CD4-positive, alpha-beta T cell treated with Interleukin-15 for 1 hour (primary cell): Measurements from ENCODE around the gene C3orf70.
"Not testable (repeated sequence)": the region's sequence is repeated elsewhere in the genome, so short reads cannot be mapped to it uniquely, and the experiment has no call there.

ENCODE experiments used
- DNase-seq: peaks from one replicate; pipeline ENCODE4 v3.0.0-alpha.2; 2020

The C3orf70 gene

DNA sequence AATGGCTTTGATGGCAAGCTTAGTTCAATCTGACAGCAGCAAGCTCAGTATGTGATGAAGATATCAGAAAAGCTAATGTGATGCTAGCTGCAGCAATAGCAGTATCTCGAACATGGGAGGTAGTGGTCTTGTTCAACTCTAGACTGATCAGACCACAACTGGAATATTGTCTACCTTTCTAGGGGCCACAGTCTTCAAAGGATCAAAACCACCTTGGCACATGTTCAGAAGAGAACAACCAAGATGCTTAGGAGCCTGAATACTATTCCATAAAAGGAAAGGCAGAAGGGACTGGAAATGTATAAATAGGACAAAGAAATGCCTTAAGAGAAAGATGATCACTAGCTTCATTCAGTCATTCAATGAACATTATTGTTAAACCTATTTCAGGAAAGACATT, 2.3 kb downstream of the C3orf70 start:
- no peak for DNase-seq

DNA sequence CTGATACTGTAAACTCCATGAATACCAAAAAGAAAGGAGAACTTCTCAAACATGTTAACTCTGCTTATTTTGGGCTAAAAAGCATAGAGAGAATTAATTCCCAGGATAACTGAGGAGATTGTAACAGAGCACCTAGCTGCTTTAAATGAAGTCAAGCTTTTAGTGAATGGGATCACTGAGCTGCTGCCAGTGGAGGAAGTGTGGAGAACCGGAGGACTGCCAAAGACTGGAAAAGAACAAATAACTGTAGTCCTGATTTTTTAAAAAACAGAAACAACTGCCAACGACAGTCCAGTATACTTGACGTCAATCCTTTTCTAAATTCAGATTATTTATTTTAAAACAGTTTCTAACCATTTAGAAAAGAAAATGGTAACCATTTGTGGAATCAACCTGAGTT, 3.3 kb downstream of the C3orf70 start:
- no peak for DNase-seq

DNA sequence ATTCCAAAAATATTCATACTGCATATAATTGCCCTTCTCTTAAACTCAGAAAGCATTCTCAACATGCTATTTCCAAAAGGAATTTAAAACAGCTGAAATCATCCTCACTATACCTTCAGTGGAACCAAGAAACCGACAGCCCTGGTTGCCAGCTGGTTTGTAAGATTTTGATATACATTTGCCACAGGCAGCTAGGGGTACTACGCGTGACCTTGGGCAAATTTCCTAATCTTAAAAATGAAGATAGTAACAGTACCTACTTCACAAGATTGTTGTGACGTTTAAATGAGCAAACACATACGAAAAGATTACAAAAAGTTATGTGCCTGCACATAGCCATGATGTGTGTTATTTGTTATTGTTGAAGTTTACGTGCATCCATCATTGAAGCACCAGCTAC, 7.3 kb downstream of the C3orf70 start:
- no peak for DNase-seq

DNA sequence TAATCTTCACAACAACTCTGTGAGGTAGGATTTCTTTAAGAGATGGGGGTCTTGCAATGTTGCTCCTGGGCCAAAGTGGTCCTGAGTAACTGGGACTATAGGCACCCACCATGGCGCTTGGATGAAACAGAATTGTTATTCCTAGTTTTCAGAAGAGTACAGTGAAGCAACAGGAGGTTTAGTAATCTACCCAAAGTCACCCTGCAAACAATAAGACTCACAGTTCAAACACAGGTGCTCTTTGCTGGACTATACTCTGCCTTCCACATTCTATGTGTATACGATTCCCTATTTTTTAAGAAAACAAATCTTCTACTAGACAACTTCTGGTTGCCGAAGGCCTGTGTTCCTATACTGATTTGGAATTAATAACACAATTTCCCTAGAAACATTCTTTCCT, 8.1 kb downstream of the C3orf70 start:
- DNase-seq: no peak

DNA sequence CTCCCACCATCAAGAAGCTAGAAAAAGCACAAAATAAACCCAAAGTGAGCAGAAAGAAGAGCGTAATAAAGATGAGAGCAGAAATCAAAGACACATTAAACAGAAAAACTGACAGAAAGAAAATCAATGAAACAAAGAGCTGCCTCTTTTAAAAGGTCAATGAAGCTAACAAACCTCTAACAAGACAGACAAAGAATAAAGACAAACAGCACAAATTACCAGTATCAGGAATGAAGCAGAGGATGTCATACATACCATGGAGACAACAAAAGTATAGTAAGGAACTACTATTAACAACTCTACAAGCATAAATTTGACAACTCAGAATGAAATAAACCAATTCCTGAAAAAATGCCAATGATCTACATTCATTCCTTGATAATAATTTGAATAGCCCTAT, 15.0 kb downstream of the C3orf70 start:
- DNase-seq: no peak

DNA sequence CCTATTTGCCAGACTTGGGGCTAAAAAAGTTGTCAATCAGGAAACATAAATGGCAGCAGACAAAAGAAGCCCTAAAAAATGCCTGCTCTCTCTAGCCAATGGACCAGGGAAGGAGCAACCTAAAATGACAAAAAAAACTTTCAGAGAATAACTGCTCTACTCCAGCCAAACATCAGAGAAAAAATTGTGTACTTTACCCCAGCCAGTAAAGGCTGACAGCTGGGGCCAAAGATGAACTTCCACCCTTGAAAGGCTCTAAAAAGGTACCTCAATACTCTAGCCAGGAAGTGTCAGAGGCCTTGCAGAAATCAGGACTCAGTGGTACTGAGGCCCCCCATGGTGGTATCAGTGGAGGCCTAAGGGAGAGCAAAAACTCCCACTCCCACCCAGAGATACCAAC, 18.4 kb downstream of the C3orf70 start:
- no peak for DNase-seq

DNA sequence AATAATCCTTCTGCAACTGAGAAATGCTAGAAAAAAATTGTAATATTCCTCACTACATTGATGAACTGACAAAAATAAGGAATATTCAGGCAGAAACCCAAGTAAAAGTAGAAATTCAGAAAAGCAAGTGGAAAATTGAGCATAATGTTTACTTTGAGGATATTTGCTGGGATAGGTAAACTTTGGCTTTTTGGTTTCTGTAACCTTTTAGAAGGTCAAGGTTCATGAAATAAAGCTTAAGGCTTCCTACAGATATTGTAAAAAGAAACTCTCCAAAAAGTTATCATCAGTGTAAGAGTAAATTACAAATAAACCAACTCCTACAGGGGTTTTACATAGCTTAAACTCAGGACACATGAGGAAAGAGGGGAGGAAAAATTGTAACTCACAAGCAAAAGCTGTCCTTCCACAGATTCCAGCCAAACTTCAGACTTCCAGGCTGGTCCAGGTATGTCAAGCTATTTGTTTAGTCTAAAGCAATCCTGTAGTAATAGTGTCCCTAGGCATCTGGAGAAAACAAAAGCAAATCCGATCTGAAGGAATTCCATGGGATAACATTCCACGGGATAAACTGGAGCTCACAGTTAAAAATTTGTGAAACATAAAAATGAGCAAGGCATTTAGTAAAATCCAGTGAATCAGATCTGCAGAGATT, 21.1 kb downstream of the C3orf70 start:
- DNase-seq: no peak

DNA sequence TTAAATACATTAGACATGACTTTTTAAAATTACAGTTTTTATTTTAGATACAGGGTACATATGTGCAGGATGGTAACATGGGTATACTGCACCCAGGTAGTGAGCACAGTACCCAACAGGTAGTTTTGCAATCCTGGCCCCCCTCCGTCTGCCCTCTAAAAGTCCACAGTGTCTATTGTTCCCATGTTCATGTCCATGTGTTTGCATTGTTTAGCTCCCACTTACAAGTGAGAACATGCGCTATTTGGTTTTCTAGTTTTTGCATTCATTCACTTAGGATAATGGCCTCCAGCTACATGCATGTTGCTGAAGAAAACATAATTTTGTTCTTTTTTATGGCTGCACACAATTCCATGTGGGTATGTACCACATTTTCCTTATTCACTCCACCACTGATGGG, 23.8 kb downstream of the C3orf70 start:
- DNase-seq: no peak

DNA sequence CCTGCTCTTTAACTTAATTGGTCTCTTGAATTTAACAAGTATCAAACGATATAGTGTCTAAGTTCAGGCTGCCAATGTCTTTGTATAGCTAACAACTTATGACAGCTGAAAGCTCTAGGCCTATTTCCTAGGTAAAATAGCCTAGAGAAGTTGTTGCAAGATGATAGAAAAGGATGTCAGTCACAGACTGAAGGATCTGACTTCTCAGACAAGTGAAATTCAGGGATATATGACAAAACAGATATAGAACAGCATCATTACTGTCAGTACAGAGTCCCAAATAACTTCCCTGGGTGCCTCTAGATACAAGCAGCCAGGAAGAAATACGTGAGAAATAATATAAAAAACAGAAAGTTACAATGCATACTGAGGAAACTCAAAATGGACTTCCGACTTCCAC, 26.7 kb downstream of the C3orf70 start:
- DNase-seq: no peak

DNA sequence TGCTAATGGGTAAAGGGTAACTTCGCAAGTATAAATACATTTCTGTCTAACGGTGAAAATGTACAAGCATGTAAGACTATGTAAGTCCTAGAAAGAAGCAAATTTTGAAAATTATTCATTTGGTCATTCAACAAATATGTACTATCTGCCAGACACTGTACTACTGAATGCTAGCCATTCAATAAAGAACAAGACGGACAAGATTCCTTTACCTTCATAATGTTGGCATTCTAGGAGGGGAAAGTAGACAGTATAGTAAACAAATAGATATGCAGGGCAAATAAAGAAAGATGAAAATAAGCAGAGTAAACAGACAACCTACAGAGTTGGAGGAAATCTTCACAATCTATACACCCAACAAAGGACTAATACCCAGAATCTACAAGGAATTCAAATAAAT, 32.7 kb downstream of the C3orf70 start:
- no peak for DNase-seq

DNA sequence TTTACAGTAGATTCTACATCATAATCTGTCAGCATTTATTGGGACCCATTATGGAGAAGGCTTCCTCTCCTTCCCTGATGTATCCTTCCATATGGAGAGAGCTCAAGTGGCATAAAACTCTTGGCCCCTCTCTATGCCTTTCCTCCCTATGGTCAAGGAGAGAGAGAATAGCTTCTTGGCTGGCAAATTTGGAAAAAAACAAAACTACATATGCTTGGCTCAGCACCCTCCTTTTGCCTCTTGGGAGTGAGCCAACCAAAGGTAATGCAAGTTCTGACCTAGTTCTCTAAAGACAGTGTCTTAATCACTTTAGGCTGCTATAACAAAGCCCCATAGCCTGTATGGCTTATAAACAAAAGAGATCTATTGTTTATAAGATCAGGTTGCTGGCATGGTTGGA, 37.5 kb downstream of the C3orf70 start:
- no peak for DNase-seq

DNA sequence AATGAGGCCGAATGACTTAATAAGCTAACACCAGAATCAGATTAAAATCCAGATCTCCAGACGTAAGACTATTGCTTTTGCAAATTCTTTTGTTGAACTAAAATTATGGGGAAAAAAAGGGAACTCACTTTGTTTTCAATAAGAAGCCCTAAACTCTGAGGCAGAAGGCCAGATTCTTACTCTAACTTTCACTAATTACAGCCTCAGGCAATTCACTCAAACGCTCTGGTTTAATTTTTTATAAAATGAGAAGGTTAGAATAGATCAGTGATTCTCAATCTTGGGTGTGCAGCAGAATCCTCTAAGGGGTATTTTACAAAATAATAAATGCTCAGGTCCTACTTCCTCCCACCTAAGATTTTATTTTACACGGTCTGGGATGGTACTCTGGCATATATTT, 38.1 kb downstream of the C3orf70 start:
- DNase-seq: no peak

DNA sequence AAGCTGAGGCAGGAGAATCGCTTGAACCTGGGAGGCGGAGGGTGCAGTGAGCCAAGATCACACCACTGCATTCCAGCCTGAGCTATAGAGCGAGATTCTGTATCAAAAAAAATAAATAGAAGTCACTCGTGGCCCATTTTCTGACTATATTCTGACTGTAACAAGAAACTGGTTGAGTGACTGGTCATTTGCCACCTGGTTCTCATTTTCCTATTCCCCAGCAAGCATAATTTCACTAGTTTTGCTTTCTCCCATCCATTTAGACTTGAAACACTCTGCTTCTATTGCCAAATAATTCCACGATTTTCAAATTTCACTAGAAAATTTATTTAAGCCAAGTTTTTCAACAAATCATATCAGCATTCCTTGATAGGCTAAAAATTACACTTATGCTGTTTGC, 40.7 kb downstream of the C3orf70 start:
- DNase-seq: no peak

DNA sequence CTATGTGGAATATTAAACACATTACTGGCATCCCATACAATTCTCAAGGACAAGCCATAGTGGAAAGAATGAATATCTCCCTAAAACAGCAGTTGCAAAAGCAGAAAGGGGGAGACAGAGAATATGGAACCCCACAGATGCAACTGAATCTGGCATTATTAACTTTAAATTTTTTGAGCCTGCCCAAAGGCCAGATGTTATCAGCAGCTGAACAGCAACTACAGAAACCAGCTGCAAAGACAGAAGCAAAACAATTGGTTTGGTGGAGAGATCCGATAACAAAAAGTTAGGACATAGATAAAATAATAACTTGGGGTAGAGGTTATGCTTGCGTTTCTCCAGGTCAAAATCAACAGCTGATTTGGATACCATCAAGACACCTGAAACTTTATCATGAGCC, 43.8 kb downstream of the C3orf70 start:
- DNase-seq: not testable (repeated sequence)

DNA sequence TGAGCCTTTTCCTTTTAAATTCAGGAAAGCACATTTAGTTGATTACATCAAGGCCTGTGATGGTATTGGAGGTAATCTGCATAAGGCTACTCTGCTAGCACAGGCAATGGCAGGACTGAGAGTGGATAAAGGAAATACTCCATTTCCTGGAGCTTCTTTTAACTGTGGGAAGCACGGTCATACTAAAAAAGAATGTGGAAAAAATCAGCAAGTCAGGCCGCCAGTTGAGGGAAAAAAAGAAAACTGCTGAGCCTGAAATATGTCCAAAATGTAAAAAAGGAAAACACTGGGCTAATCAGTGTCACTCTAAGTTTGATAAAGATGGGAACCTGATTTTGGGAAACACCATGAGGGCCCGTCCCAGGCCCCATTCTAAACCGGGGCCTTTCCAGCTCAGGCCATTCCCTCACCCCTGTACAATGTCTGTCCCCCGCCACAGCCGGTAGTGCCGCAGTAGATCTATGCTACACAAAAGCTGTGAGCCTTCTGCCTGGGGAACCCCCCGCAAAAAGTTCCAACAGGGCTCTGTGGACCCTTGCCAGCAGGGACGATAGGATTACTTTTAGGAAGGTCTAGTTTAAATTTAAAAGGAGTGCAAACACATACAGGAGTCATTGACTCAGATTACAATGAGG, 46.5 kb downstream of the C3orf70 start:
- not testable (repeated sequence) for DNase-seq

DNA sequence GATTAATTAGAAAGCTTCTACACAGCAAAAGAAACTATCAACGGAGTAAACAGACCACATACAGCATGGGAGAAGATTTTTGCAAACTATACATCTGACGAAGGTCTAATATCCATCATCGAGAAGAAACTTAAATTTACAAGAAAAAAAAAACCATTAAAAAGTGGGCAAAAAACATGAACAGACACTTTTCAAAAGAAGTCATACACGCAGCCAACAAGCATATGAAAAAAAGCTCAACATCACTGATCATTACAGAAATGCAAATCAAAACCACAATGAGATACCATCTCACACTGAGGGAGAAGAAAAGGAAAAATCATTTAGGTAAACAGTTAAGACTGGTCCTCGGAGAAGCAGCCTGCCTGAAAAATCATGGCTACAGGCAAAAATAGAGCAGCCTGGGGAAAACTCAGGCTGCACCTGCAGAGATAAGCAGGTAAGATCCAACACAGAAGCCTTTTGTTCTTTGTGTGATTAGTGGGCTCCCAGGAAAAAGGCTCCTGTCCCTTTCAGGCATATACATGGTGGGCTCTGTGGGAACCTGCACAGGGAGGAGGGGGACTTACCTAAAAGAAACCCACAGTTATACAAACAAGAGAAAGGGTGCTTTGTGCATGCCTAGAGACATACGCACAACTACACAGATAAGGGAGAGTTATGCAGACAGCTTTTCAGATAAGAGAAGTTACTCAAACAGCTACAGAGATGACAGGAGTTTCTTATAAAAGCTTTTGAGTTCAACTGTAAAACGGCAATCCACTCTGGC, 49.3 kb downstream of the C3orf70 start:
- DNase-seq: no peak

DNA sequence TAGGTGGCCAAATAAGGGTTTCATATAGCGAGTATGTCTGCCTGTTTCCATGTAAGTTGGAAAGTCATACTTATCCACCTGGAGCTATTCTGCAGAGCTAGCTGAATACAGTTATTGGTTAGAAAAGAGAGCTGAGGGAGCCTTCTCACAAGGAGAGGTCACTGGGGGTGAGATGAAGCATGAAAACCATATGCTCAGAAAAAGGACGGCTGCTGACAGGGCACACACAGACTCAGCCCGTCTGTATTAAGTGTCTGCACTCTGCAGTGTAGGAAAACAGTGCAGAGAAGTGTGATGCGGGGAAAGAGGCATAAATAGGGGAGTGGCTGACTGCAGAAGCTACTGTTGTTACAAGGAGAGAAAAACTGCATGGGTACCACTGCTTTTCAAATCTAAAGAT, 58.2 kb downstream of the C3orf70 start:
- DNase-seq: no peak

DNA sequence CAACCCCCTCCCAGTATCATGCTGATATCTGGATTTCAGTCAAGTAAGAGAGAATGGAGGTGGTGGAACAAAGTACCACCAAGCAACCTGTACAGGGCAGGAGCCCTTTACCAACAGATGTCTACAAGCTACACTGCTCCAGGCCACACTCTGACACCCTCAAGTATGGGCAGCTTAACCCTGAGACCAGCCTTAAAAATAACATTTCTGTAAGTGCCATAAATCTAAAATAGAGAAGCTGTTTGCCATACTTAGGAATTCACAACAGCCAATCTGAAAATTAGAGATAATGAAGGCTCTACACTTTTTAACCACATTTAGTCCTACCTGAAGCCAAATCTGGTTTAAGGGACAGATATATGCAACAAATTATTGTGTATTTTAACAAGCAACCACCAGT, 59.7 kb downstream of the C3orf70 start:
- DNase-seq: no peak

DNA sequence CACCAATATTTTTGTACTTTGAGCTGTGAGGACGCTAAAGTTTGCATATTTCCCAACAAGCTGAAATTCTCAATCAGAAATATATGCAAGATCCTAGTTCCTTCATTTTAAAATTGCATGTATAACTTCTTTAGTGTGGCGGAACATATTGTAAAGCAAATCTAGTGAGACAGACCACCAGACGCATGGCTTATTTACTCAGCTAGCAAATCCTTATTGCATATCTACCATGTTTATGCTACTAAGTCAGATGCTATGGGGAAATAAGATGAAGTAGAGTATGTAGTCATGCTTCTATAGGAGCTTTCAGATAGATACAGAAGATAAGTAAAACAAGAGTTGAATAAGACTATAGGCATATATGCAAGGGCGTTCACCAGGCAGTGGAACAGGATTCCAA, 62.0 kb downstream of the C3orf70 start:
- DNase-seq: no peak

DNA sequence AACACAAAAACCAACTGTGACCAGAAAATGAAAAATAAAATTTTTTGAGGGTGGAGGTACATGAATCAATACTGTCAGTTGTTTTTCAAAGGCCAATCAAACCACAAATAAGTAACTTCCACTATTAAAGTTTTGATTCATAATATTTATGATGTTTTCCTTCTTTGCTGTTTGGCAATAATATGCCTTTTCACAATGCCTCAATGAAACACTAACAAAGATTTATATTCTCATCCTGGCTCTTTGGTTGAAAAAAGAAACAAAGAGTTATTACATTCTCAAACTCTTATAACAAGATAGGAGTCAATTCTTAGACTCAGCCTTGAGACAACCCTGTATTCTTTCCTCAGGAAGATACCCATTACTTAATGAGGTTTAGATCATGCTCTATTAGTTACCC, 63.1 kb downstream of the C3orf70 start:
- no peak for DNase-seq

DNA sequence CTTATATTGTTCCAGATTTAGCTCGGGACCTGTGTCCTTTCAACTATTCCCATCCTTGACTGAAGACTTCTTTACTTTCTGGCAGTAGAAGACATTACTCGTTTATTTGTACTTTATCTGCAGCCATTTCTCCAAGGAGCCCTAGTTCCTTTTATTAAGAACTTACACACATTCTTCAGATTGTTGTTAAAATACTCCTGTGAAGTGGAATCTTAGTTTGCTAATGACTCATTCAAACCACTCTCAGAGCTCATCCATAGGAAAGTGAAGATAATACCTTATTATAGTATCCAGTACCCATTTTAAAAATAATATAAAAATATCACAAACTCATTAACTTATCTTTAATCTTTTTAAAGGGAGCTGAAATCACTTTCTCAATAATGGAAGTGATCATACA, 63.5 kb downstream of the C3orf70 start:
- DNase-seq: no peak

DNA sequence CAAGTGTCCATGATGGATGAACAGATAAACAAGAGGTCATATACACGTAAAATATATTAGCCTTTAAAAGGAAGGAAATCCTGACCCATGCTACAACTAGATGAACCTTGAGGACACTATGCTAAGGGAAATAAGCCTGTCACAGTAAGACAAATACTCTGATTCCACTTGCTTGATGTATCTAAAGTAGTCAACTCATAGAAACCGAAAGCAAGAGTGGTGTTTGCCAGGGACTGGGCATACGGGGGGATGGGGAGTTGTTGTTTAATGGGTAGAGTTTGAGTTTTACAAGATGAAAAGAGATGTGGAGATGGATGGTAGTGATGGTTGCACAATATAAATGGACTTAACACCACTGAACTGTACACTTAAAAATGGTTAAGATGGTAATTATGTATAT, 65.4 kb downstream of the C3orf70 start:
- DNase-seq: no peak

DNA sequence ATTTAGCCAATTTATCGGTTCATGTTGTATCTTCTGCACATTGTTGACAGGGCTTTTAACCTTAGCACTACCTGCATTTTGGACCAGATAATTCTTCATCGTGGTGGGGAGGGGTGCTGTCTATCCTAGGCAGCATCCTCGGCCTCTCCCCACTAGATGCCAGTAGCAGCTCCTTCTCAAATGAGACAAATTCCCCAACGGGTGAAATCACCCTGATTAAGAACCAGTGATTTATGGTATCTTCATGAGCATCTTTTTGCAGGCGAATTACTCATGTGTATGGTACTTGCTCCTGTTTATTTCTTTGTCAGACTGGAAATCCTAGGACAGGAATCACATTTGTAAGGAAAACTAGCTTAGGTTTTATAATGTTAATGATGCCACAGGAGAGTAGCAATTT, 68.0 kb downstream of the C3orf70 start:
- DNase-seq: no peak

DNA sequence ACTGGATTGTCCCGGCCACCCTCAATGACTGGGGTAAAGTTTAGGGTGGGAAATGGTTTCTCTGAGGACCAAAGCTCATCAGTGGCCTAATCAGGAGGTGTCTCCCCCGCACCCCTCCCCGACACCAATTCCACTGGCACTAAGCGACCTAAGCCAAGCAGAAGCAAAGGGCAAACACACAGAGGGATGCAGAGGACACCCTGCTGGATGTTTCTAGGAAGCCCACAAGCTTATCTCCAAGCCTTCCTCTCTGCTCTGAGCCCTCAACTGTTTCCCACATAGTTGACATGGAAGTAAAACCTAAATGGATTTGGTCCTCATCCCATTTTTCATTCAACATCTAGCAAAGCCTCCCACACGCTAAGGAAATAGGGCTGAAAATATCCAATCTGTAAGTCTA, 68.5 kb downstream of the C3orf70 start:
- no peak for DNase-seq

DNA sequence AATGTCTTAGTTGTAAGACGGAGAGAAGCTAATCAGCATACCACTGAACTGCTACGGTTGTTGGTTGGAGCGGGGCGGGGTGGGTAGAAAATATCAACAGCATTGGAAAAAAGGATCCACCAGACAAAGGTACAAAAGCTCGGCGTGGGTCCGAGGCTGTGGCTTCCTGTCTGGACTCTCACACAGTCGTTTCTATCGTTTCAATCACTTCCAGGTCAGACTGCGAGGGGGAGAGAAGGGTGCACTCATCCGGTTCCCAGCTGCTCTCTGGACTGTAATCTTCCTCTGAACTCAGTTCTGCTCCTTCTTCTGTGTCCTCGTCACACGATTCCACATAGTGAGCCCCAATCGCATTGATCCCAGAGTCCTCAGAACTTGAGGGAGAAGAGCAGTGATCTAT, 70.0 kb downstream of the C3orf70 start:
- no peak for DNase-seq
